Activated CD8-positive, alpha-beta memory T cell treated with anti-CD3 and anti-CD28 coated beads, Interleukin-2, amount 50 U/mL, for 1 hour (primary cell): Measurements from ENCODE around the gene RB1.
"Not testable (repeated sequence)": the region's sequence is repeated elsewhere in the genome, so short reads cannot be mapped to it uniquely, and the experiment has no call there.

Experiments used
- DNase-seq: peaks from one replicate; pipeline ENCODE4 v3.0.0-alpha.2; 2020; ENCODE audit errors: extremely low read depth

The RB1 gene

DNA sequence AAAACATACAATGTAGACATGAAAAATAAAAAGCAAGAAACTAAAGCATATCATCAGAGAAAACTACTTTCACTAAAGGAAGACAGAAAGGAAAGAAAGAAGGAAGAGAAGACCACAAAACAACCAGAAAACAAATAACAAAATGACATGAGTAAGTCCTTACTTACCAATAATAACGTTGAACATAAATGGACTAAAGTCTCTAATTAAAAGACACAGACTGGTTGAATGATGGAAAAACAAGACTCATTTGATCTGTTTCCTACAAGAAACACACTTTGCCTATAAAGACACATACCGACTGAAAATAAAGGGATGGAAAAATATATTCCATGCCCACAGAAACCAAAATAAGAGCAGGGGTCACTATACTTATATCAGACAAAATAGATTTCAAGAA, 46.0 kb downstream of the RB1 start:
- DNase-seq = no peak

DNA sequence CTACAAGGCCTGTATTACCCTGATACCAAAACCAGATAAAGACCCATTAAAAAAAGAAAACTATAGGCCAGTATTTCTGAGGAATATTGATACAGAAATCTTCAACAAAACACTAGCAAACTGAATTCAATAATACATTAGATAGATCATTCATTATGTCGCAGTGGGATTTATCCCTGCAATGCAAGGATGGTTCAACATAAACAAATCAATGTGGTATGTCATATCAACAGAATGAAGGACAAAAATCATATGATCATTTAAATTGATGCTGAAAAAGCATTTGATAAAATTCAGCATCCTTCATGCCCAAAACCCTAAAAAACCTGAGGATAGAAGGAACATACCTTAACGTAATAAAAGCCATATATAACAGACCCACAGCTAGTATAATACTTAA, 50.0 kb downstream of the RB1 start:
- no peak for DNase-seq

DNA sequence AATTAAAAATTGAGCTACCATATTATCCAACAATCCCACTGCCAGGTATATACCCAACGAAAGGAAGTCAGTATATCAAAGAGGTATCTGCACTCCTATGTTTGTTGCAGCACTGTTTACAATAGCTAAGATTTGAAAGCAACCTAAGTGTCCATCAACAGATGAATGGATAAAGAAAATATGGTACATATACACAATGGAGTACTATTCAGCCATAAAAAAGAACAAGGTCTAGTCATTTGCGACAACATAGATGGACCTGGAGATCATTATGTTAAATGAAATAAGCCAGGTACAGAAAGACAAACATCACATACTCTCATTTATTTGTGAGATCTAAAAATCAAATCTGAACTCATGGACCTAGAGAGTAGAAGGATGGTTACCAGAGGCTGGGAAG, 52.0 kb downstream of the RB1 start:
- DNase-seq = not testable (repeated sequence)

DNA sequence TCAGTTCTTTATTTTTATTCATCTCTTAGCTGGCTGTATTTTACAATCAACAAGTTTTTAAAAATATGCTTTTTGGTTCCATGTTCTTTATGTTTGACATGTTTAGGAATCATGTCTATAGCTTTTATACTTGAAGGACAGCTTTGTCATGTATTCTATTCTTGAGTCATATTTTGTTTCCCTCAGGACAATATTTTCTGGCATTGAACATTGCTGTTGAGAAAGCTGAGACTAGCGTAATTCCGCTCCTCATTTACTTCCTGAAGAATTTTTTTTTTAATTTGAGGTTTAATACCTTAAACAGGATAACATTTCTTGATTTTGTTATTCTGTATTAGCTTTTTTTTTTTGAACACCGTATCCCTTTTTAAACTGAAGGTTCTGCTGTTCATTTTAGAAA, 53.2 kb downstream of the RB1 start:
- no peak for DNase-seq

- no peak for DNase-seq
Measured at GRCh38 chr13:48369988-48370387, 66.4 kb downstream of the RB1 start.

DNA sequence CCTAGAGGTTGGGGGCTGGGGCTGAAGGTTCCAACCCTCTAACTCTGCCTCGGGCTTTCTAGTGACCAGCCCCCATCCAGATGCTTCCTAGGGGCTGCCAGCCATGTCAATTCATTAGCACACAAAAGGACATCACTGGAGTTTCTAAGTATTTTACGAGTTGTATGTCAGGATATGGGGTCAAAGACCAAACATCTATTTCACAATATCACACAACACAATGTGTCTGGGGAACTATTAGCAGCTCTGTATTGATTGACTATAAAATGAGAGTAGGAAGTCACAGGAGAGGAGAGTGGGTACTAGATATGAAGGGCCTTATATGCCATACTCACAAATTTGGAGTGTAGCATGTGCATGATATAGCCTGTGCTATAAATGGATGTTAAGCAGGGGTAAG, 67.3 kb downstream of the RB1 start:
- no peak for DNase-seq

GRCh38 chr13:48377857-48378256, 74.3 kb downstream of the RB1 start:
- DNase-seq = no peak

GRCh38 chr13:48380581-48380980, 77.0 kb downstream of the RB1 start:
- DNase-seq = no peak

DNA sequence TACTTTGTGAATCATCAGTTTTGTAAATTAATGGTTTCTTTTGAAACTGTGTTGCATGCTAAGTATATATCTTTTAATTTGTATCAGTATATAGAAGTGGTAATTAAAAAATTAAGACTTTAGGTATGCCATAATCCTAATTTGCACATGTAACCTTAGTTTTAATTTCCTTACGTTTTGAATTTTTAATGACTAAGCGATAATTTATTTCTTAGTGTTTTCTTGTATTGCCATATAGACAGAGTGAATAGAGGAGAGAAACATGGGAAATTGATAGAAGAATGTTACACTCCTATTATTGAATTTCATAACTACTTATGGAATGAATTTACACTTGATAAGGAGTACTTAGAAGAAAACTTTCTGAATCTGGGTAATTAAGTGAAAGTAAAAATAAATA, 79.8 kb downstream of the RB1 start:
- DNase-seq = no peak

GRCh38 chr13:48386816-48387215, 83.3 kb downstream of the RB1 start:
- DNase-seq = no peak

GRCh38 chr13:48391257-48391656, 87.7 kb downstream of the RB1 start:
- no peak for DNase-seq

DNA sequence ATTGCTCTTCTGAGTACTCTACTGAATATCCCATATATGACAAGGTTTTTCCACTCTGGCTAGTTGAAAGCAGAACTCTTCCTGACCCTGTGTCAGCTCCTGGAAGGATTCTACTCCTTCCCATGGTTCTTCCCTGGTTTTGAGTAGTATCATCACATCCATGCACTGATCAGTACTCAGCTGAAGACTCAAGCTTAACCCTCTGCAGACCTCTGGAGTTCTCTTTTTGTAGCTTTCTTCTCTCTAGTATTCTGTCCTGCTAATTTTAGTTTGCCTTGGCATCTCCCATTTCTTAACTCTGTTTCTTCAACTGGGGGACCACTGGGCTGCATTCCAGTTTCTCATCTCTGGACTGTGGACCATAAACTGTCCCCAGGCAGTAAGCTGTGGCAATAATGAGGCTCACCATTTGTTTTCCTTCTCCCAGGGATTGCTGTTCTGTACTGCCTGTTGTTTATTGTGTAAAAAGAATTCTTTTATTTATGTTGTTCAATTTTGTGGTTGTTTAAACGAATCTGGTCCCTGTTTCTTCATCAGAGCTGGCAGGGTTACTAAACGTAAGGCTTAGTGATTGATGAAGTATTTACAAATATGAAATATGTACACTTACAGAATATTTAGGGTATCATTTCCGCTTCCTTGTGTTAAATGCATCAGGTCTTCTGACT, 89.6 kb downstream of the RB1 start:
- DNase-seq = no peak

- DNase-seq = no peak
Measured at GRCh38 chr13:48393698-48394085, 90.1 kb downstream of the RB1 start.

- no peak for DNase-seq
Measured at GRCh38 chr13:48397744-48398143, 94.2 kb downstream of the RB1 start.

DNA sequence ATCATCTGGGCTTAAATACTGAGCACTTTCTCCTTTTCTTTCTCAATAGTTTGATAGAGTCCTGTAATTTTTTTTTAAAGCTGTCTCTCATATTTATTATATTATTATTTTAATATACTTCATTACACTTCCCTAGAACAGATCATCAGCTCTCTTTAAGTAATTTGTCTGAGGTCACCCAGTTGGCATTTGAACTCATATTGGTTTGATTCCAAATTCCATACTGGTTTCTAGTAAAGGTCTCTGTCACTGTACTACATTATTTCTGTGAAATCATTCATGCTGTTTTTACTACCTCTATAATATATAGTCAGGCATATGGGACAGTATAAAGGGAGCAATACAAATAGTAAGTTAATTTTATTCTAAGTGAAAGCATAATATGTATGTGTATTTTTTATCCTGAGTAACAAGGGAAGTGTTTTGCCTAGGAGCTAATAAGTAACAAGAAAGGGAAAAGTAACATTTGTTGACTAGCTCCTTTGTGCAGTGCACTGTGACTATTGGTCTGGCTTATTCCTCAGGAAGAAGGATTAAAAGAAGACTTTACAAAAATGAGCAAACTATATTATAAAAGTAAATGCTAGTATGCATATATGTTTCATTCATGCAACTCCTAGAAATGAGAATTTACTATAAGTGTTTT, 95.0 kb downstream of the RB1 start:
- DNase-seq = no peak

DNA sequence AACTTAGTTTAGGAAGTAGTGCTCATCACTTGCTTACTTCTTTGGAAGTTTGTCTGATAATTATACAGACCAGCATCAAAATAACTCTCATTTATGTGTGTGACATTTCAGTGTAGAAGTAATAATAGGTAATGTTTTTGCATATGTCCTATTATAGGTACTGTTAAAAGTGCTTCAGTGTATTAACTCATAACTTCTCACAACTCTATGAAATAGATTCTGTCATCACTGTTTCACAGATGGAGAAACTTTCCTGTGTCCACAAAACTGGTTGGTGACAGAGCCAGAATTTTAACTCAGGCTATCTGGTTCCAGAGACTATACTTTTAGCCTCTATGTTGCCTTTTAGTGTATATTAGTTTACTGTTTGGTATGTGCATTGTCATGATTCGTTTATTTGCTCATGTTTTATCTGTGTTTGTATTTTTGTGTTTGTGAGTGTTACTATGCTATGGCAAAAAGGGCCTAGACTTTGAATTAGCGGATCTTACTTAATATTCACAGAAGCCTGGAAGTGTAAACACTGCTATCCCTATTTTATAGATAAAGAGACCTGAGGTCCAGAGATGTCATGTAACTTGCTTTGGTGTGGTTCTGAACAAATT, 96.6 kb downstream of the RB1 start:
- no peak for DNase-seq

GRCh38 chr13:48400850-48401291, 97.3 kb downstream of the RB1 start:
- DNase-seq = no peak

DNA sequence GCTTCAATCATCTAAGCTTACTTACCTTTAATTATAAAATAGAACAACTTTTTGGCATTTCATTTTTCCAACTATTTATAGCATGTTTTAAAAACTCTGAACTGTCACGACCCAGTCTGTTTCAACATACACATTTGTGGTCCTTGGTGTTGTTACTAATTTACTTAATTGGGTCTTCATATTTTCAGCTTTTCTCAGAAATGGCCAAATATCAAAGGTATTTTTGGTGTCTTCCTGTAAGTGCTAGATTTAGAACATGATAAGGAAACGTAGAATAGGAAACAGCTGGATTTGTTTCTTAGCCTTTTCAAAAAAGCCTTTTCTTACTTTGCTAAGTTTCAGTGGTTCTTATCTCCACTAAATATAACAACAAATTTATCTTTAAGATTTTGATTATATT, 97.9 kb downstream of the RB1 start:
- DNase-seq = no peak

GRCh38 chr13:48402325-48402932, 98.9 kb downstream of the RB1 start:
- DNase-seq = no peak

- DNase-seq = no peak
Measured at GRCh38 chr13:48403151-48403631, 99.6 kb downstream of the RB1 start.

GRCh38 chr13:48403913-48404312, 100.4 kb downstream of the RB1 start:
- no peak for DNase-seq

DNA sequence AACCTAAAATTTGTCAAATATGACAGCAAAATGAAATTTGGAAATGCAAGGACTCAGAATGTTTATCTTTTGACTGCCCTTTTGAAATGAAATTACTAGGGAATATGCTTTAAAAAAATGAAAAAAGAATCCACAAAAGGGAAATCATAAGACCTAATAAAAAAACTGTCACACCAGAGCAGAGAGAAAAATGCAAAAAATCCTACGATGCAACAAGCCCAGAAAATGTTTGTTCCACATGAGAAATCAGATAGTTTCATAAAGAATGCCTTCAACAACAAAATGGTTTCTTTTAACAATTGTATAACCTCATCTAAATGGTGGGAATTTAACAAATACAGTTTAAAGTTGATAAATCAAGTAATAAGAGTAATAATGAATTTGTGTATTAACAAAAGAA, 101.4 kb downstream of the RB1 start:
- DNase-seq = no peak

- DNase-seq = no peak
Measured at GRCh38 chr13:48405875-48406274, 102.3 kb downstream of the RB1 start.
